GM19395 (cell line): Measurements from ENCODE around the gene RIT2.

Source experiments
- ATAC-seq: cut with Tn5 transposase; IDR thresholded peaks from one replicate; pipeline ENCODE4 v1.9.1; 2021; ENCODE audit warnings: mild to moderate bottlenecking, moderate library complexity; ENCODE audit not compliant: unreplicated experiment

RIT2 gene

GRCh38 chr18:42707080-42707479, 408.4 kb downstream of the RIT2 start:
- ATAC-seq = no peak

- no peak for ATAC-seq
Measured at GRCh38 chr18:42706618-42707017, 408.9 kb downstream of the RIT2 start.

GRCh38 chr18:42706029-42706608, 409.4 kb downstream of the RIT2 start:
- ATAC-seq = no peak
